Bronchus fibroblast of lung (primary cell): Measurements from ENCODE around the gene GLB1L3. TPM values are rescaled to one million over a fixed set of nuclear protein-coding genes. Genes with fewer than 3 reads are reported as not detected.

Experiments
- total RNA-seq: library from RNA; depleted of rRNA; stranded (reverse); fragments of >200 nt; gene quantifications from 2 replicates; pipeline ENCODE4 v1.2.3, GENCODE V29; 2015

The GLB1L3 gene, protein sequence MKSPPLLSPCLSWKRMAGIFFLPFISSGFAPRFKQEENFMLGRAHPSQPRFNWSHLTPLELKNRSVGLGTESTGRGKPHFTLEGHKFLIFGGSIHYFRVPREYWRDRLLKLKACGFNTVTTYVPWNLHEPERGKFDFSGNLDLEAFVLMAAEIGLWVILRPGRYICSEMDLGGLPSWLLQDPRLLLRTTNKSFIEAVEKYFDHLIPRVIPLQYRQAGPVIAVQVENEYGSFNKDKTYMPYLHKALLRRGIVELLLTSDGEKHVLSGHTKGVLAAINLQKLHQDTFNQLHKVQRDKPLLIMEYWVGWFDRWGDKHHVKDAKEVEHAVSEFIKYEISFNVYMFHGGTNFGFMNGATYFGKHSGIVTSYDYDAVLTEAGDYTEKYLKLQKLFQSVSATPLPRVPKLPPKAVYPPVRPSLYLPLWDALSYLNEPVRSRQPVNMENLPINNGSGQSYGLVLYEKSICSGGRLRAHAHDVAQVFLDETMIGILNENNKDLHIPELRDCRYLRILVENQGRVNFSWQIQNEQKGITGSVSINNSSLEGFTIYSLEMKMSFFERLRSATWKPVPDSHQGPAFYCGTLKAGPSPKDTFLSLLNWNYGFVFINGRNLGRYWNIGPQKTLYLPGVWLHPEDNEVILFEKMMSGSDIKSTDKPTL
- total RNA-seq, result not detected in 2 replicates

DNA sequence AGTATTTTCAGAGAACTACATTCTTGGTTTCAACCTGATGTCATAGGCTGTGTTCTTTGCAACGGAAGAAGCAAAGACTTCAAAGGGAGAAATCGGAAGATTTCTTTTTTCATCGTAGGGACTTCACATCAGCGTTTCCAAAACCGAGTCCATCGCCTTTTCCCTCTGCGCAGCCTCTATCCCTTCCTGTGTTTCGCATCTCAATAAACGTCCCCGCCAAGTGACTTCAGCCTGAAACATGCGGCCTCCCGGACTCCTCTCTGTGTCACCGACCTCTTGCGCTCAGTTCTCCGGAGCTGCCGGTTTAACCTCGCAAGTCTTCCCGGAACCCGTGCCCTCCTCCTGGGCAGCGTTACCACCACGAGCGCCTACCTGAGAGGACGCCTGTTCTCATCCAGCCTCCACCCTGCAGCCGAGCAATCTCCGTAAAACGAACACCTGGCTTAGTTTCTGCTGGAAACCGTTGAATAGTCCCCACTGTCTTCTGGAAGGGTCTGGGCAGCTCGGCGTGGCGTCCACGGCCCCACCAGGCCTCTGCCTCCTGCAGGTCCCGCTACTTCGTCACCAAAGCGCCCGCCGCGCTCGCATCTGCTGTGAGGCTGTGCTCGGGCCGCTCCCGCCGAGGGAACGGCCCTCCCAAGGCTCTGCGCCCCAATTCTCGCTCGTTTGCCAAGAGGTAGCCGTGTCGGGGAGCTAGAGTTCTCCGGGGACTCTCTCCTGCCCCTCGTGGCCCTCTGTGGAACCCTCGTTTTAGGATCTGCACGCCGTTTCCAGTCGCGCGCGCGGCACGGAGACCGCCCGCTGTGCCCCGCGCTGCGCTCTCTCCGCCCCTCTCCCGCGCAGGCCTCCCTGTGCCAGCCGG is at the start of gene GLB1L3:
Gene GLB1L3, plus strand, starts transcription at position 846 of the 862 bp plus-strand sequence. CDS start 362 bp downstream, outside the sequence.

DNA sequence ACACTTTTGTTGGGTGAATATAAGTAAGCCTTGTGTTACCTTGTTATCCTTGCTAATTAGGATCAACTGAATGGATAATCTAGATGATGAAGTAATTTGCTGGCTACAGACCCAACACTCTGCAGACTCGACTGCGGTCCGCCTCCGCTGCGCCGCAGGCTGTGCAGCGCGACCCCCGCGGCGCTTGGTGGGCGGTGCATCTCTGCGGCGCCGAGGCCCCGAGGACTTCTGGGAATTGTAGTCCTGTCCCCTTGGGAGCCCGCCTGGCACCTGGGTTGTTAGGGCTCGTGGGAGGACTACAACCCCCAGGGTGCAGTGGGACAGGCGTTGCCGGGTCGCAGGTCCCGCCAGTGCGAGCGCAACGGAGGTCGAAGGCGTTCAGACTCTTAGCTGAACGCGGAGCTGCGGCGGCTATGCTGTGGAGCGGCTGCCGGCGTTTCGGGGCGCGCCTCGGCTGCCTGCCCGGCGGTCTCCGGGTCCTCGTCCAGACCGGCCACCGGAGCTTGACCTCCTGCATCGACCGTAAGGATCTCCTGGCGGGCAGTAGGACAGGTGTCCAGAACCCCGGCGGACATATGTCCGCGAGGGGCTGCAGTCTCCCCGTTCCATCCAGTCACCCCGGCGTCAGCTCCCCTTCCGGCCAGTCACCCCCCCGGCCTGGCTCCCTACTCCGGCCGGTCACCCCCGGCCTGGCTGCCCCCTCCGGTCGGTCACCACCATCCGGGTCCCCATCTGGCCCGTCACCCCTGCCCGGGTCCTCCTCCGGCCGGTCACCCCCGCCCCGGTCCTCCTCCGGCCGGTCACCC is 22.8 kb upstream of the GLB1L3 start, which contains the start of the genes ACAD8 and THYN1:
Gene ACAD8, plus strand, starts transcription at position 381 of the 806 bp plus-strand sequence. Its CDS starts 33 bp downstream, at position 414.
Gene THYN1, minus strand, starts transcription at position 165 of the 806 bp plus-strand sequence. CDS start 470 bp downstream, outside the sequence.

DNA sequence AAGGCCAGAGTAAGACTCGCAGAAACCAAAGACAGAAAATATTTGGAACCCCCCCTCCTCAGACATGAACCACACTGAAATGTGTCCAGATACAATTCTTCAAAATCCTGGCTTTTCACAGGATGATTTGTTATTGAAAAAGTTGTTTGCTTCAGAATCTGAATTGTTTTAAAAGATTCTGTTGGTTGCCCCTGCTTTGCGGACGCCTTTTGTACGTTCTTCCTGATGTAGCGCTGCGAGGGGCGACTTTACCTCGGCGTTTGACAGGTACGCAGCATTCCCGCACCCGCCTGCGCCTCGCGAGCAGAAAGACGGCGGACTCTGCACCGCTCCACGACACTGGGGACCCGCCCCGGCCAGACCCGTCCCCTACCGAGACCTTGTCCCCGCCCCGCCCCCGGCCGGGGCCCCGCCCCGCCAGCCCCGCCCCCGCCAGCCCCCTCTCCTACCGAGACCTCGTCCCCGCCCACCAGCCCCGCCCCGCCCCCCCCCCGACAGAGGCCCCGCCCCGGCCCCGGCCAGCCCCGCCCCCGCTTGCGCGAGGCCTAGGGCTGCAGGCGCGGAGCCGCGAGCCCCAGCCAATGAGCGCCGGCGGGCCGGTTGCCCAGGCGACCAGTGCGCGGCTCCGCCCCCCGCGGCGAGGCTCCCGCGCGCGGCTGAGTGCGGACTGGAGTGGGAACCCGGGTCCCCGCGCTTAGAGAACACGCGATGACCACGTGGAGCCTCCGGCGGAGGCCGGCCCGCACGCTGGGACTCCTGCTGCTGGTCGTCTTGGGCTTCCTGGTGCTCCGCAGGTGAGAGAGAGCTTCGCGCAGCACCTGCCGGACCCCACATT is 55.4 kb downstream of the GLB1L3 start, which contains the start of gene GLB1L2:
Gene GLB1L2, plus strand, starts transcription at position 635 of the 835 bp plus-strand sequence. Its CDS starts 74 bp downstream, at position 709.

Other genes with a start within 250 kb of the GLB1L3 start
- gene JAM3, start 207.3 kb upstream of the GLB1L3 start, total RNA-seq, result 32.6 TPM in 2 replicates
- 19.8 and 20.5 TPM in 2 replicates for gene NCAPD3, start 52.4 kb upstream of the GLB1L3 start, total RNA-seq
- gene VPS26B, start 51.7 kb upstream of the GLB1L3 start, total RNA-seq, result 29.0 and 32.1 TPM in 2 replicates
- gene THYN1, start 23.0 kb upstream of the GLB1L3 start, total RNA-seq, result 73.8 and 78.6 TPM in 2 replicates
- gene ACAD8, start 22.8 kb upstream of the GLB1L3 start, total RNA-seq, result 16.4 and 17.7 TPM in 2 replicates
- gene GLB1L2, start 55.6 kb downstream of the GLB1L3 start, total RNA-seq, result 0.50 and 0.89 TPM in 2 replicates
- gene B3GAT1, start 135.9 kb downstream of the GLB1L3 start, total RNA-seq, result not detected in 2 replicates